ENCODE measurements around the gene N4BP2L2.

The N4BP2L2 gene

DNA sequence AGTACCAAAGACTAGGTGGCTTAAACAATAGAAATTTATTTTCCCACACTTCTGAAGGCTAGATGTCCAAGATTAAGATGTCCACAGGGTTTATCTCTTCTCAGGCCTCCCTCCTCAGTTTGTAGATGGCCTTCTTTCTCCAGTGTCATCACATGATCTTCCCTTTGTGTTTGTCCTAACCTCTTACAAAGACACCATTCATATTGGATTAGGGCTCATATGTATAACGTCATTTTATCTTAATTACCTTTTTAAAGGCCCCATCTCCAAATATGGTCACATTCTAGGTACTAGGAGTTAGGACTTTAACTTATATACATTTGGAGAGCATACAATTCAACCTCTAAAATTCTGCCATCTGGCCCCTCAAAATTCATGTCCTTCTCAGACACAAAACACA lies 34.3 kb downstream of the N4BP2L2 start:
- H3K4me3 ChIP-seq (ENCODE audit: low read depth, low read length): no peak overlapping the region
- no peak for DNase-seq (ENCODE audit: low read depth)
- TF ChIP-seq, protein P1, sequence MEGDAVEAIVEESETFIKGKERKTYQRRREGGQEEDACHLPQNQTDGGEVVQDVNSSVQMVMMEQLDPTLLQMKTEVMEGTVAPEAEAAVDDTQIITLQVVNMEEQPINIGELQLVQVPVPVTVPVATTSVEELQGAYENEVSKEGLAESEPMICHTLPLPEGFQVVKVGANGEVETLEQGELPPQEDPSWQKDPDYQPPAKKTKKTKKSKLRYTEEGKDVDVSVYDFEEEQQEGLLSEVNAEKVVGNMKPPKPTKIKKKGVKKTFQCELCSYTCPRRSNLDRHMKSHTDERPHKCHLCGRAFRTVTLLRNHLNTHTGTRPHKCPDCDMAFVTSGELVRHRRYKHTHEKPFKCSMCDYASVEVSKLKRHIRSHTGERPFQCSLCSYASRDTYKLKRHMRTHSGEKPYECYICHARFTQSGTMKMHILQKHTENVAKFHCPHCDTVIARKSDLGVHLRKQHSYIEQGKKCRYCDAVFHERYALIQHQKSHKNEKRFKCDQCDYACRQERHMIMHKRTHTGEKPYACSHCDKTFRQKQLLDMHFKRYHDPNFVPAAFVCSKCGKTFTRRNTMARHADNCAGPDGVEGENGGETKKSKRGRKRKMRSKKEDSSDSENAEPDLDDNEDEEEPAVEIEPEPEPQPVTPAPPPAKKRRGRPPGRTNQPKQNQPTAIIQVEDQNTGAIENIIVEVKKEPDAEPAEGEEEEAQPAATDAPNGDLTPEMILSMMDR (IDR thresholded peaks at IDR 0.05; ENCODE audit: low read depth, low read length, missing control alignments): no peak

DNA sequence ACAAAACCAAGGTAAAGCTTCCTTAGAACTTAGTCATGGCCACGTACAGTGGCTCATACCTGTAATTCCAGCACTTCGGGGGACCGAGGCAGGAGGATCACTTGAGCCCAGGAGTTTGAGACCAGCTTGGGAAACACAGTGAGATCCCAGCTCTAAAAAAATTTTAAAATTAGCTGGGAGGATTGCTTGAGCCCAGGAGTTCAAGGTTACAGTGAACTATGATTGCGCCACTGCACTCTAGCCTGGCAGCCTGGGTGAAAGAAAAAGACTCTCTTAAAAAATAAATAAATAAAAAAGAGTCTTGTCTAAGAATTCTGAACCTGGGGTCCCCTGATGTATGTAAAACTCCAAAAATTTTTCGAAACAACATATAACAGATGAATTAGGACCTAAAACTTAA lies 34.9 kb downstream of the N4BP2L2 start:
- no peak overlapping the region for H3K4me3 ChIP-seq (ENCODE audit: low read depth, low read length)
- DNase-seq (ENCODE audit: low read depth): no peak
- TF ChIP-seq, protein P1 (IDR thresholded peaks at IDR 0.05; ENCODE audit: low read depth, low read length, missing control alignments): no peak

DNA sequence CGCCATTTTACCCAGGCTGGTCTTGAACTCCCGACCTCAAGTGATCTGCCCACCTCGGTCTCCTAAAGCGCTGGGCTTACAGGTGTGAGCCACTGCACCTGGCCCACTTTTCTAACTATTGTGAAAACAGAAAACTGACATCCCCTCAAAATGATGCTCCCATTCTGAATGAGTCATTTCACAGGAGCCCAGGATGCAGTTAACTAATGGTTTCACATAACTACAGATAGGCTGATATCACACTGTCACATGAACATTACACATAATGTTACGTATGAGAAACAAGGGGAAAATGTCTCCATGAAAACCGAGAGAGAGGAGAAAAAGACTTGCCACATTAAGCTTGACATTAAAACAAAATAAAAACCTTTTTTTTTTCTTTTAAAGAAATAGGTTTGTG lies 37.5 kb downstream of the N4BP2L2 start:
- no peak for DNase-seq (ENCODE audit: low read depth)
- TF ChIP-seq, protein P1 (IDR thresholded peaks at IDR 0.05; ENCODE audit: low read depth, low read length, missing control alignments): no peak
- no peak overlapping the region for H3K4me3 ChIP-seq (ENCODE audit: low read depth, low read length)

DNA sequence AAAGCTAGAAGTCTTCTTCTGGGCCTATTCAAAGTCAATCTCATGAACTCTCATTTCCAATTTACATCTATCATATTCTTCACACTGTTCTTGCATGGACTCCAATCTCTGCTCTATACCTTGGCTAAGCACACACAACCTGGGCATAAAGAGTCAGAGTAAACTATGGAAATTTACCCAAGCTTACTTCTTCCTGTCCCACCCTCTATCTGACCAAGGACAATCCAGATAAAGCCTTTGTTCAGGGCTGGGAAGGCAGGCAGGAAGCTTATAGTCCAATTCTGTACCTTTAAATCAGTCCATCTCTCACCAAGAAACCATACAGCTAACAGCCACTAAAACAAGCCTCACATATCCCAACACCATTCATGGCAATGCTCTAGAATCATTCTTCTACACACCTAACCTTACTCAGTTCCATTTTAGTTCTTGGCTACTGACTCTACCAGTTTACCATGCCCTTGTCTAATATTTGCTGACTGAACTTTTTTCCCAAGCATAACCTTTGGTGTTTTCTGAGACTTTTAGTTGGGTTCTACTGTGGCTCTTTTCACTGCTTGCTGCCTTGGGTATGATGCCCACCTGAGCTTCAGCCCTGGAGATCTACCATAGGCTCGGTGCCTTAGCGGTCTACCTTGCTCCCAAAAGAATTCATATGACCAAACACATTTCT lies 38.9 kb downstream of the N4BP2L2 start:
- TF ChIP-seq, protein P1 (IDR thresholded peaks at IDR 0.05; ENCODE audit: low read depth, low read length, missing control alignments): no peak
- DNase-seq (ENCODE audit: low read depth): no peak
- no peak overlapping the region for H3K4me3 ChIP-seq (ENCODE audit: low read depth, low read length)

DNA sequence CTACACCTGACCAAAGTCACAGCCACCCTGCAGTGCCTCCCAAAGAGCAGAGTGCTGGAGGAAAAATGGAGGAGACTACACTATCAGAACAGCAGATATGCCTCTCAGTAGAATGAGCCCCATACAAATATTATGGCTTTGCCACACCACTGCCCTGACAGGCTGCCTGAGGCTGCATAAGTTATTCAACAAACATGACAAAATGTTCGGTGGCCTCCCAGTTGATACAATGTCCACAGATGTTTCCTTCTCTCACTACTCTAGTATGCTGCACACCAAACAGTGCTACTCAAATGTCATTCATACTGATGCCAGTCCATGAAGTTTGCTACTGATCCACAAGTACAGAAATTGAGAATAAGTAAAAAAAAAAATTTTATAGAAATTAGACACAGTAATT lies 41.0 kb downstream of the N4BP2L2 start:
- H3K4me3 ChIP-seq (ENCODE audit: low read depth, low read length): no peak overlapping the region
- TF ChIP-seq, protein P1 (IDR thresholded peaks at IDR 0.05; ENCODE audit: low read depth, low read length, missing control alignments): no peak

DNA sequence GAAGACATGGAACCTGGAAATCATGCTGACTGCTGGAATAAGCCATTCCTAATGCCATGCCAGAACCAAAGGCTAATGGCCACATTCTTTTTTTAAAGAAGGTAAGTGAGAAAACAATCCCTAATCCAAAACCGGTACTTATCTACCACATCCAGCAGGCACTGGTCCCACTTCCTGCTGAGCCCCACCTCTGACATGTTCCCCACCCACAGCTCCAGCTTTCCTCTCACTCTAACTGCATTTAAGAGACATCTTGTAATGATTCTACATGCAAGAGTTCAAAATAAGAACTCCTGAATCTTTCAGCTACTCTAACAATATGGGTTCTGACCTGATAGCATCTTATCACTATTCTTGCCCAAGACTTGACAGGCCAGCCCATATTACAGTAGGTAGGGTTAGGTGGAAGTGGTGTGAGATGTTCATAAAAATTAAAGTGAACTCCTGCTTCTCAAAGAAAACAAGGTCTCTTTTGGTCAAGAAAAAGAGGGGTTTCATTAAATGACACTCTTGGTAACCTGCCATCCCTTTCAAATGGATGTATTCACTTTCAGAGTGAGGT lies 41.9 kb downstream of the N4BP2L2 start:
- TF ChIP-seq, protein P1 (IDR thresholded peaks at IDR 0.05; ENCODE audit: low read depth, low read length, missing control alignments): no peak
- DNase-seq (ENCODE audit: low read depth): no peak
- H3K4me3 ChIP-seq (ENCODE audit: low read depth, low read length): no peak overlapping the region

More for the DNA sequence above, 41.0 kb downstream of the N4BP2L2 start:
- no peak for DNase-seq (ENCODE audit: low read depth)

DNA sequence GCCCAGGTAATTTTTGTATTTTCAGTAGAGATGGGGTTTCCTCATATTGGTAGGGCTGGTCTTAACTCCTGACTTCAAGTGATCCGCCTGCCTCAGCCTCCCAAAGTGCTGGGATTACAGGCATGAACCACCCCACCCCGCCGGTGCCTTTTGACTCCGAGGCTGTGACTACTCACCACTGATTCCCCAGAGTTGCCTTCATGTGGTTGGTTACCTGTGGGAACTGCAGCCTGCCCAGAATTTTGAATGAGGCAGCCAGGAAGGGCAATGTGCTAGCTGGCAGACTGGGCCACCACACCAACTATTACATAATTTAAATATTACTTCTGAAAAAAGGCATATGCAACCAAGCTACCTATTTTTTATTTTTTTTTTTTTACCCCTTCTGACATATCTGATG lies 42.8 kb downstream of the N4BP2L2 start:
- no peak for DNase-seq (ENCODE audit: low read depth)
- H3K4me3 ChIP-seq (ENCODE audit: low read depth, low read length): no peak overlapping the region
- TF ChIP-seq, protein P1 (IDR thresholded peaks at IDR 0.05; ENCODE audit: low read depth, low read length, missing control alignments): no peak

Data from GM12864 (cell line).